Measurements from ENCODE around the gene SLC26A9. TPM values are rescaled to one million over a fixed set of nuclear protein-coding genes. Genes with fewer than 3 reads are reported as not detected.

The SLC26A9 gene
- total RNA-seq, 4 donors from 2014 or later = not detected

- TF ChIP-seq CTCF (IDR thresholded peaks at IDR 0.05; ENCODE audit: low read depth) = no peak
These were observed 28.5 kb downstream of the SLC26A9 start for GRCh38 chr1:205914730-205915129.

- no peak for TF ChIP-seq CTCF (IDR thresholded peaks at IDR 0.05; ENCODE audit: low read depth)
These were observed 29.1 kb downstream of the SLC26A9 start for GRCh38 chr1:205914155-205914507.

- TF ChIP-seq CTCF (IDR thresholded peaks at IDR 0.05; ENCODE audit: low read depth) = no peak
These were observed 29.7 kb downstream of the SLC26A9 start for GRCh38 chr1:205913451-205914154.

- TF ChIP-seq CTCF (IDR thresholded peaks at IDR 0.05; ENCODE audit: low read depth) = no peak
These were observed 35.5 kb downstream of the SLC26A9 start for GRCh38 chr1:205907794-205908193.

GRCh38 chr1:205896351-205896750, 46.9 kb downstream of the SLC26A9 start:
- no peak for TF ChIP-seq CTCF (IDR thresholded peaks at IDR 0.05; ENCODE audit: low read depth)

- TF ChIP-seq CTCF (IDR thresholded peaks at IDR 0.05; ENCODE audit: low read depth) = no peak
These were observed 59.5 kb downstream of the SLC26A9 start for GRCh38 chr1:205883792-205884191.

GRCh38 chr1:205880923-205881322, 62.3 kb downstream of the SLC26A9 start:
- TF ChIP-seq CTCF (IDR thresholded peaks at IDR 0.05; ENCODE audit: low read depth) = no peak

Data from subcutaneous adipose tissue (tissue), 4 donors.